ENCODE data around the gene MEAK7. TPM values are rescaled to one million over a fixed set of nuclear protein-coding genes. Genes with fewer than 3 reads are reported as not detected.
A peak's percentile ranks its signal among the peaks of the same experiment; 100 is the strongest.

Gene MEAK7
- total and polyA plus RNA-seq, 2 of the 4 experiments (the other 2 are of a cell fraction), result 27.4 to 39.0 TPM

GRCh38 chr16:84527532-84528269, 23.2 kb upstream of the MEAK7 start:
- intact Hi-C loops (cut with micrococcal nuclease) (no loop called here), in situ Hi-C loops (cut with MboI; ENCODE audit: low sequenced_read_pairs) (no loop called here), dilution Hi-C loops (cut with HindIII; ENCODE audit: low sequenced_read_pairs, unreplicated experiment) (no loop called here)
- peak overlapping the region; percentile 81 for H2AFZ ChIP-seq (replicated peaks; ENCODE audit: low read length, poor library complexity)
- peak overlapping the region; percentile 75; the same call in 1 of the 2 replicates for H3K14ac ChIP-seq (replicated peaks; ENCODE audit: low read depth, low read length)
- H3K4me2 ChIP-seq (ENCODE audit: low read depth, low read length), result no peak overlapping the region
- H3K56ac ChIP-seq (ENCODE audit: extremely low read depth, insufficient read depth, low read length), result no peak overlapping the region
- peaks cover 12% of the 10 kb centered on the region for H3K9me1 ChIP-seq (ENCODE audit: insufficient read depth, low read length)
- no peak overlapping the region for H3K4me3 ChIP-seq (ENCODE audit: insufficient read depth, low read depth, low read length)
- ATAC-seq (ENCODE audit: low read depth) (no peak), DNase-seq (no peak)
- H2BK5ac ChIP-seq (ENCODE audit: low read depth, low read length, poor library complexity, severe bottlenecking), result no peak overlapping the region
- ChIA-PET POLR2A (ENCODE audit: unreplicated experiment) (no interaction called here), CTCF (no interaction called here)
- peak overlapping the region; percentile 62 for H2AK5ac ChIP-seq (ENCODE audit: low read depth, low read length)
- peaks cover 14% of the 10 kb centered on the region for H3K4me1 ChIP-seq (ENCODE audit: control insufficient read depth, insufficient read depth, low read length)
- H3K18ac ChIP-seq (ENCODE audit: low read depth, low read length), result 0 out of 2 replicates have a peak overlapping the region, but pooled peaks have one; percentile 1
- H2AK9ac ChIP-seq (replicated peaks; ENCODE audit: low read depth, low read length, poor library complexity), result no peak overlapping the region
- H4K8ac ChIP-seq (ENCODE audit: low read depth in 2 of 2, low read length in 2 of 2), result peak overlapping the region; percentile 76 to 92; a peak in 2 of 4 replicates
- no peak for TF ChIP-seq USF2 (IDR thresholded peaks at IDR 0.05; ENCODE audit: low read depth, low read length)
- no peak for TF ChIP-seq MAFK (IDR thresholded peaks at IDR 0.05; ENCODE audit: low read depth, low read length)
- TF ChIP-seq CTCF (conservative IDR thresholded peaks at IDR 0.05; ENCODE audit: low read depth, low read length), result no peak
- TF ChIP-seq BHLHE40 (IDR thresholded peaks at IDR 0.05; ENCODE audit: low read depth, low read length), result no peak
- TF ChIP-seq RCOR1 (IDR thresholded peaks at IDR 0.05; ENCODE audit: insufficient replicate concordance, low read length), result no peak
- TF ChIP-seq ELK1 (IDR thresholded peaks at IDR 0.05; ENCODE audit: borderline replicate concordance, low read depth, low read length), result no peak
- TF ChIP-seq SMC3 (IDR thresholded peaks at IDR 0.05; ENCODE audit: low read depth, low read length), result no peak
- no peak for TF ChIP-seq RAD21 (IDR thresholded peaks at IDR 0.05; ENCODE audit: low read length)
- no peak for TF ChIP-seq NFE2L2 (IDR thresholded peaks at IDR 0.05; ENCODE audit: low read depth, low read length)
- H4K20me1 ChIP-seq (ENCODE audit: insufficient read depth, low read length), result no peaks in the 10 kb centered on the region
- H3K9me3 ChIP-seq (ENCODE audit: control insufficient read depth, insufficient read depth, low read length), result peaks cover 9% of the 10 kb centered on the region
- H4K5ac ChIP-seq (ENCODE audit: low read depth, low read length), result no peak overlapping the region
- no peaks in the 10 kb centered on the region for H3K36me3 ChIP-seq (ENCODE audit: control insufficient read depth, insufficient read depth, low read length)
- no peak overlapping the region for H3K27ac ChIP-seq (ENCODE audit: insufficient read depth, low read length)
- peak overlapping the region; percentile 45; the same call in 1 of the 2 replicates for H2BK20ac ChIP-seq (ENCODE audit: low read depth, low read length)
- BruUV-seq (replicated peaks), result no TSS peak
- peak overlapping the region; percentile 69; the same call in 1 of the 2 replicates for H2BK120ac ChIP-seq (ENCODE audit: low read depth, low read length)
- H3K9ac ChIP-seq (ENCODE audit: low read depth, low read length), result no peak overlapping the region
- no peak overlapping the region for H3K23ac ChIP-seq (ENCODE audit: low read depth, low read length)
- H3K4ac ChIP-seq (ENCODE audit: low read depth, low read length), result peak overlapping the region; percentile 15; the same call in 1 of the 2 replicates
- H3K27me3 ChIP-seq (ENCODE audit: control insufficient read depth, insufficient read depth, low read length), result no peaks in the 10 kb centered on the region
- H3K79me1 ChIP-seq (ENCODE audit: low read depth in 1 of 2, low read length in 2 of 2), result no peaks in the 10 kb centered on the region; a peak in 1 of 4 replicates
- peak overlapping the region; percentile 70 for H2BK15ac ChIP-seq (ENCODE audit: low read depth, low read length)
- WGBS, 2 experiments (ENCODE audit: extremely low coverage in 2 of 2, insufficient read length in 1 of 2), result no CpG with 5 or more reads among the region's 11 CpGs
- no peak overlapping the region for H4K91ac ChIP-seq (ENCODE audit: insufficient read depth, low read depth, low read length)
